ENCODE measurements around the gene TRIOBP.
"Not testable (repeated sequence)": the region's sequence is repeated elsewhere in the genome, so short reads cannot be mapped to it uniquely, and the experiment has no call there.

The TRIOBP gene

GRCh38 chr22:37716708-37717107 lies 19.9 kb downstream of the TRIOBP start:
- TF ChIP-seq ZNF274 (IDR thresholded peaks at IDR 0.05; ENCODE audit: low read depth, low read length) = no peak
- H3K4me3 ChIP-seq (ENCODE audit: low read length) = no peak overlapping the region

GRCh38 chr22:37717235-37717634 lies 20.4 kb downstream of the TRIOBP start:
- not testable (repeated sequence) for H3K4me3 ChIP-seq (ENCODE audit: low read length)

- not testable (repeated sequence) for H3K4me3 ChIP-seq (ENCODE audit: low read length)
These were observed 21.0 kb downstream of the TRIOBP start for GRCh38 chr22:37717746-37718305.

- no peak for TF ChIP-seq ZNF274 (IDR thresholded peaks at IDR 0.05; ENCODE audit: low read depth, low read length)
- H3K4me3 ChIP-seq (ENCODE audit: low read length) = no peak overlapping the region
These were observed 28.8 kb downstream of the TRIOBP start for GRCh38 chr22:37725551-37726240.

- H3K4me3 ChIP-seq (ENCODE audit: low read length) = no peak overlapping the region
- TF ChIP-seq ZNF274 (IDR thresholded peaks at IDR 0.05; ENCODE audit: low read depth, low read length) = no peak
These were observed 29.5 kb downstream of the TRIOBP start for GRCh38 chr22:37726241-37726887.

GRCh38 chr22:37728620-37729019 lies 31.8 kb downstream of the TRIOBP start:
- H3K4me3 ChIP-seq (ENCODE audit: low read length) = no peak overlapping the region
- TF ChIP-seq ZNF274 (IDR thresholded peaks at IDR 0.05; ENCODE audit: low read depth, low read length) = no peak

GRCh38 chr22:37731804-37732471 lies 35.1 kb downstream of the TRIOBP start:
- no peak overlapping the region for H3K4me3 ChIP-seq (ENCODE audit: low read length)
- no peak for TF ChIP-seq ZNF274 (IDR thresholded peaks at IDR 0.05; ENCODE audit: low read depth, low read length)

- TF ChIP-seq ZNF274 (IDR thresholded peaks at IDR 0.05; ENCODE audit: low read depth, low read length) = no peak
- no peak overlapping the region for H3K4me3 ChIP-seq (ENCODE audit: low read length)
These were observed 36.1 kb downstream of the TRIOBP start for GRCh38 chr22:37732699-37733607.

- no peak overlapping the region for H3K4me3 ChIP-seq (ENCODE audit: low read length)
- TF ChIP-seq ZNF274 (IDR thresholded peaks at IDR 0.05; ENCODE audit: low read depth, low read length) = no peak
These were observed 37.0 kb downstream of the TRIOBP start for GRCh38 chr22:37733625-37734401.

GRCh38 chr22:37734402-37734700 lies 37.5 kb downstream of the TRIOBP start:
- TF ChIP-seq ZNF274 (IDR thresholded peaks at IDR 0.05; ENCODE audit: low read depth, low read length) = no peak

GRCh38 chr22:37734964-37735451 lies 38.2 kb downstream of the TRIOBP start:
- no peak overlapping the region for H3K4me3 ChIP-seq (ENCODE audit: low read length)
- TF ChIP-seq ZNF274 (IDR thresholded peaks at IDR 0.05; ENCODE audit: low read depth, low read length) = no peak

More at GRCh38 chr22:37734402-37734700, 37.5 kb downstream of the TRIOBP start:
- no peak overlapping the region for H3K4me3 ChIP-seq (ENCODE audit: low read length)

GRCh38 chr22:37739035-37739434 lies 42.2 kb downstream of the TRIOBP start:
- H3K4me3 ChIP-seq (ENCODE audit: low read length) = no peak overlapping the region
- no peak for TF ChIP-seq ZNF274 (IDR thresholded peaks at IDR 0.05; ENCODE audit: low read depth, low read length)

GRCh38 chr22:37739611-37740049 lies 42.8 kb downstream of the TRIOBP start:
- no peak for TF ChIP-seq ZNF274 (IDR thresholded peaks at IDR 0.05; ENCODE audit: low read depth, low read length)
- H3K4me3 ChIP-seq (ENCODE audit: low read length) = no peak overlapping the region
